GM12875 (cell line): ENCODE measurements around the gene C3orf70.

Source experiments
- H3K4me3 ChIP-seq: one replicate; pipeline ENCODE4 v1.5.1; 2011; ENCODE audit warnings: low read depth, low read length, control low read depth
- TF ChIP-seq, protein P1 (sequence below): IDR thresholded peaks from 2 replicates; pipeline ENCODE4 v1.5.1; 2011; ENCODE audit warnings: low read depth, mild to moderate bottlenecking, control low read depth, inconsistent platforms, low read length, moderate library complexity, borderline replicate concordance; ENCODE audit not compliant: insufficient read depth

Gene C3orf70

GRCh38 chr3:185151101-185151963 is 1.5 kb downstream of the C3orf70 start:
- H3K4me3 ChIP-seq: no peak overlapping the region
- TF ChIP-seq, protein P1, sequence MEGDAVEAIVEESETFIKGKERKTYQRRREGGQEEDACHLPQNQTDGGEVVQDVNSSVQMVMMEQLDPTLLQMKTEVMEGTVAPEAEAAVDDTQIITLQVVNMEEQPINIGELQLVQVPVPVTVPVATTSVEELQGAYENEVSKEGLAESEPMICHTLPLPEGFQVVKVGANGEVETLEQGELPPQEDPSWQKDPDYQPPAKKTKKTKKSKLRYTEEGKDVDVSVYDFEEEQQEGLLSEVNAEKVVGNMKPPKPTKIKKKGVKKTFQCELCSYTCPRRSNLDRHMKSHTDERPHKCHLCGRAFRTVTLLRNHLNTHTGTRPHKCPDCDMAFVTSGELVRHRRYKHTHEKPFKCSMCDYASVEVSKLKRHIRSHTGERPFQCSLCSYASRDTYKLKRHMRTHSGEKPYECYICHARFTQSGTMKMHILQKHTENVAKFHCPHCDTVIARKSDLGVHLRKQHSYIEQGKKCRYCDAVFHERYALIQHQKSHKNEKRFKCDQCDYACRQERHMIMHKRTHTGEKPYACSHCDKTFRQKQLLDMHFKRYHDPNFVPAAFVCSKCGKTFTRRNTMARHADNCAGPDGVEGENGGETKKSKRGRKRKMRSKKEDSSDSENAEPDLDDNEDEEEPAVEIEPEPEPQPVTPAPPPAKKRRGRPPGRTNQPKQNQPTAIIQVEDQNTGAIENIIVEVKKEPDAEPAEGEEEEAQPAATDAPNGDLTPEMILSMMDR: no peak

GRCh38 chr3:185150561-185150960 is 2.3 kb downstream of the C3orf70 start:
- TF ChIP-seq, protein P1: no peak
- H3K4me3 ChIP-seq: no peak overlapping the region

DNA sequence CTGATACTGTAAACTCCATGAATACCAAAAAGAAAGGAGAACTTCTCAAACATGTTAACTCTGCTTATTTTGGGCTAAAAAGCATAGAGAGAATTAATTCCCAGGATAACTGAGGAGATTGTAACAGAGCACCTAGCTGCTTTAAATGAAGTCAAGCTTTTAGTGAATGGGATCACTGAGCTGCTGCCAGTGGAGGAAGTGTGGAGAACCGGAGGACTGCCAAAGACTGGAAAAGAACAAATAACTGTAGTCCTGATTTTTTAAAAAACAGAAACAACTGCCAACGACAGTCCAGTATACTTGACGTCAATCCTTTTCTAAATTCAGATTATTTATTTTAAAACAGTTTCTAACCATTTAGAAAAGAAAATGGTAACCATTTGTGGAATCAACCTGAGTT is 3.3 kb downstream of the C3orf70 start:
- H3K4me3 ChIP-seq: no peak overlapping the region
- TF ChIP-seq, protein P1: no peak

- H3K4me3 ChIP-seq: no peak overlapping the region
- TF ChIP-seq, protein P1: no peak
Measured at GRCh38 chr3:185145511-185145910, 7.3 kb downstream of the C3orf70 start.

- TF ChIP-seq, protein P1: no peak
- H3K4me3 ChIP-seq: no peak overlapping the region
Measured at GRCh38 chr3:185144784-185145183, 8.1 kb downstream of the C3orf70 start.

GRCh38 chr3:185137821-185138220 is 15.0 kb downstream of the C3orf70 start:
- no peak overlapping the region for H3K4me3 ChIP-seq
- TF ChIP-seq, protein P1: no peak

DNA sequence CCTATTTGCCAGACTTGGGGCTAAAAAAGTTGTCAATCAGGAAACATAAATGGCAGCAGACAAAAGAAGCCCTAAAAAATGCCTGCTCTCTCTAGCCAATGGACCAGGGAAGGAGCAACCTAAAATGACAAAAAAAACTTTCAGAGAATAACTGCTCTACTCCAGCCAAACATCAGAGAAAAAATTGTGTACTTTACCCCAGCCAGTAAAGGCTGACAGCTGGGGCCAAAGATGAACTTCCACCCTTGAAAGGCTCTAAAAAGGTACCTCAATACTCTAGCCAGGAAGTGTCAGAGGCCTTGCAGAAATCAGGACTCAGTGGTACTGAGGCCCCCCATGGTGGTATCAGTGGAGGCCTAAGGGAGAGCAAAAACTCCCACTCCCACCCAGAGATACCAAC is 18.4 kb downstream of the C3orf70 start:
- TF ChIP-seq, protein P1: no peak
- no peak overlapping the region for H3K4me3 ChIP-seq
